GM21576 (cell line): ENCODE measurements around the gene KIFC1.
A peak's percentile ranks its signal among the peaks of the same experiment; 100 is the strongest.

Experiments
- ATAC-seq: cut with Tn5 transposase; IDR thresholded peaks from one replicate; pipeline ENCODE4 v1.9.1; 2021; ENCODE audit warnings: mild to moderate bottlenecking, moderate library complexity; ENCODE audit not compliant: unreplicated experiment

KIFC1 gene

DNA sequence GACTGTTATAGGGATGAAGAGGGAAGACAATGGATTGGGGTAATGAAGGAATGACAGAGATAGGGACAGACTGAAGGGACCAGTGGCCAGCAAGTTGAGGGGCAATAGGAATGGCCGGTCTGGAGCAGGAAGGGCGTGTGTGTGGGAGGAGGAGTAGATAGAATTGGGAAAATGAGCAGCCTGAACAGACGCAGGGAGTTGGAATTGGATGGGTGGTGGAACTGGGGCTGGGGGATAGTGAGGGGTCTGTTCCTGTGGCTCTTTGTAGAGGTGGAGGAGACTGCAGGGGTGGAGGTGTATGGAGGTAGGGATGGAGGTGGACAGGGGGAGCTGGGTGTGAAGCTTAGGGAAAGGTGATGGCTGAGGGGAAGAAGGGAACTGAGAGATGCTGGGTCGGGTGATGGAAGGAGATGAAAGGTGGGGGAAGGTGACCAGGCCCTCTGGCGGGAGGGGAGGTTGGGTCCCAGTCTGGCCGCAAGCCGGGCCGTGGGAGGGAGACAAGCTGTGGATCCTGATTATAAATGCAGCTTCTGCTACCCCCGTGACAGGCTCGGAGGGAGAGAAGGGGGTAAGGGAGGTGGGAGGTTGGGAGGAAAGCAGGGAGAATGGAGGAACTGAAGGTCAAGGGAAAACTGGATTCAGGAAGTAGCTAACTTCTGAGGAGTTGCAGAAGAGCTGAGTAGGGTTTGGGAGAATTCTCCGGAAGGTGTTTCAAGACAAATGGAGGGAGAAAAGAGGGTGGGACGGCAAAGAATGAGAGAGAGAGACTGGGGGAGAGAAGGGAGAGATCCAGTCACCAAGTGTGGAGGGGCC is 33.4 kb downstream of the KIFC1 start:
- ATAC-seq = no peak

DNA sequence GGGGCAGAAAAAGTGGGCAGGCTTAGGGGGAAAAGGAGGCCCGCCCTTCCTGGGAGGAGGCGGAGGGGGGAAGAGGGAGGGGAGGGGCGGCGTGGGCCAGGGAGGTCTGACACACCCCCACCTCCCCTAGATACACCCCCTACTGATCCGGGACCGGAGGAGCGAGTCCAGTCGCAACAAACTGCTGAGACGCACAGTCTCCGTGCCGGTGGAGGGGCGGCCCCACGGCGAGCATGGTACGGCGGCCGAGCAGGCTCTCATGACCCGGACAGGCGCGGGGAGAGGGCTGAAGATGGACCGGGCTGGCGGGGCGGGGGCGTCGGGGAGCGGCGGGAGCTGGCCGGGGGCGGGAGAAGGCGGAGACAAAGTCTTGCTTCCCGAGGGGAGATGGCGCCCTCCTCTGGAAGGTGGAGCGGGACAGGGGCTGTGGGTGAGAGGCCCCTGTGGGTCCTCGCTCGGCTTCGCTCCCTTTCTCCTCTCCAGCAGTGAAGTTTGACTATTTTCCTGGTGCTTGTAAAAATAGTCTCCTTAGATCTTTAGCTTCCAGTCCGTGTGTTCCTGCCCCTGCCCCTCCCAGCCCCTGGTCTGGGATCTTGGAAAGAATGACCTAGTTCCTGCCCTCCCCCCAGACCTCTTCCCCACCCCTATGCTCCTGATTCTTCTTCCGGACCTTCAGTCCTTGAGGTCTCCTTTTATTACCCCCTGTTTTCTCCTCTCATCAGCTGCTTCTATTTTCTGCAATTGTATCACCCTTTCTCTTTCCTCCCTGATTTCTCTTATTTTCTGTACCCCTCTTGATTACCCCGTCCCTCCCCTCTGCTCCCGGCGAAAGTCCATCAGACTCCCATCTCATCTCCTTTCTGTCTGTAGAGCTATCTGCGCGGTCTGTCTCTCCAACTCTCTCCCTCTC is 34.3 kb downstream of the KIFC1 start:
- peak; percentile 39 for ATAC-seq

DNA sequence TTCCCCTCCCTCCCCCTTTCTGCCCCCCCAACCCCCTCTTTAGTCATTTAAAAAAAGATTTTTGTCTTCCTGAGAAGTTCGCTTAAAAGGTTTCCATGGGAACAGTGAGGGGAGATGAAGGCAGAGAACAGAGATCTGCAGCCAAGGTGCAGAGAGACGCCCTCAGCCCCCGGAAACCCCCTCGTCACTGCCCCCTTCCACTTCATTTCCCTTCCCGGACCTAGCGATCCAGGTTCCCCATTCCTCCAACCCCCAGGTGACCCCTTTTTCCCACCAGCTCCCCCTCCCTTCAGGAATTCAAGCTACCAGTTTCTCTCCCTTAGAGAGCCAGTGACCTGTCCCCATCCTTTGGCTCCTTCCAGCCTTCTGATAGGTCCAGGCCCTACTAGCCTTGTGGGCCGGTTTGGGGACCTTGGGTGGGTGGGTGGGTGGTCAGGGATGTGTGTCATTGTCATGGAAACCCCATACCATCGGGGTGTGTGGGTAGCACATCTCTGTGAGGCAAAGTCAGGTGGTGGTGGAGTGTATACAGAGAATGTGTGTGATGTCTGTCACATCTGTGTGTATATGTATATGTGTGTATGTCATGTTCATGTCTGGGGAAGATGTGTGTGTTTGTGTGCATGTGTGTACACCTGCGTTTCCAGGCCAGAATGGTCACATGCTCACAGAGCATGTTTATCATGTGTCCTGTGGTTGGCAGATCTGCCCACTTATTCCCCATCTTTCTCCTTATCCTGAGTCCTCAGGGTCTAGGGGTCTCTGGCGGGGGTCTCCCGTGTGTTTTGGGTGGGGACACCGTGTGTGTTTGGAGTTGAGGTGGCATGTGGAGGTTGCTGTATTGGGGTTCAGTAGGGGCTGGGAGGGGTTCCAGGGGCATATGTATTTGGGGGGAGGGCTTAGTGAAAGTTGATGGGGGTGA is 35.2 kb downstream of the KIFC1 start:
- no peak for ATAC-seq

DNA sequence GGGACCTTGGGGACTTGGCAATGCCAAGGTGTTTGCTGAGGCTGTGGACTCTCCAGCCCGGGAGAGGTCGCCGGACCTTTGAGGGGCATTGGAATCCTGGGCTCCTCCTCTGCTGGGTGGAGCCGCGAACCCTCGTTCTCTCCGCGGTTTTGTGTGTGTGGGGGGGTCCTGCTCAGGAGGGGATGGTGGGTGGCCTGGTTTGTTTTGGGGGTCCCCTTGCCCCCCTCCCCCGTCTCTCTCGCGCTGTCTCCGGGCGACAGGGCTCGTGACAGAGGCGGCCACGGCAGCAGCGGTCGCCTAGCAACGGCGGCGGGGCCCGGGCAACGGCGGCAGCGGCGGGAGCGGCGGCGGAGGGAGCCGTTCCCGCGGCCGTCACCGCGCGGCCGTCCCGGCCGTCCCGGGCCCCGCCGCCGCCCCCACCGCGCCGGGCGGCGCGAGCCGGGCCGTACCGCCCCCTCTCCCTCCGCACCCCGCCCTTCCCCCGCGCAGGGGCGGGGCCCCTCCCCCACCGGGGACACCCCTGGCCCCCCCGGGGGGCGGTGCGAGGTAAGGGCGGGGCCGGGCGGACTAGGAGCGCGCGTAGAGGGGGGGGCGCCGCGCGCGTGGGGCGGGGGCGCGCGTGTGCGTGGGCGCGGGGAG is 36.1 kb downstream of the KIFC1 start:
- no peak for ATAC-seq

DNA sequence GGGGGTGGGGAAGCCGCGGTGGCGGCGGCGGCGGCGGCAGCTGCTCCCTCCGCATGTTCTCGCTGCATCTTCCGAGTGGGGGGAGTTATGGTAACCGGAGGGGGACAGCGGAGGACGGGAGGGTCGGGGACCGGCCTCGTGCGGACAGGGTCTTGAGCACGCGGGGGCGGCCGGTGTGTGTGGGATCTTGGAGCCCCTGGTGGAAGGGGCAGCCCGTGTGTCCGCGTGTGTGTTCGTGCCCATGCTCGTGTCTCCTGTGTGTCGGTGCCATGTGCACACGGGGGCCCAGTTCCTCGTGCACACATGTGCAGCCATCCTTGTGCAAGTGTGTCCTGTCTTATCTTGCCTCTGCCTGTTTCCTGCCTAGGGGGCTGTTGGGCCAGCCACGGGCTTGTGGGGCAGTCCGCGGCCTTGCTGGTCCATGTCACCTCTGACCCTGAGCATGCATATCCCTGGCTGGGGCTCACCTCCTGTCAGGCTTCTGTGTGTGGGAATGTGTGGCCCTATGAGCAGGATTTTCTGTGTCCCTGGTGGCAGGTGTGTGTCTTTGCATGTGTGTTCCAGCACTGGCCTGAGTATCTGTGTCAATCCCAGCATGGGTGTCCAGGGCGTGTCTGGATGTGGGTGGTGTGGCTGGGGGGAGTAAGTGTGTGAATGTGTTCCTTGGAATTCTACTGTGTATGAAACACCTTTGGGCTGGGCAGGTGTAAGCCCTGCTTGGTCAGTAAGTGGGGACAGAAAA is 36.8 kb downstream of the KIFC1 start:
- no peak for ATAC-seq

DNA sequence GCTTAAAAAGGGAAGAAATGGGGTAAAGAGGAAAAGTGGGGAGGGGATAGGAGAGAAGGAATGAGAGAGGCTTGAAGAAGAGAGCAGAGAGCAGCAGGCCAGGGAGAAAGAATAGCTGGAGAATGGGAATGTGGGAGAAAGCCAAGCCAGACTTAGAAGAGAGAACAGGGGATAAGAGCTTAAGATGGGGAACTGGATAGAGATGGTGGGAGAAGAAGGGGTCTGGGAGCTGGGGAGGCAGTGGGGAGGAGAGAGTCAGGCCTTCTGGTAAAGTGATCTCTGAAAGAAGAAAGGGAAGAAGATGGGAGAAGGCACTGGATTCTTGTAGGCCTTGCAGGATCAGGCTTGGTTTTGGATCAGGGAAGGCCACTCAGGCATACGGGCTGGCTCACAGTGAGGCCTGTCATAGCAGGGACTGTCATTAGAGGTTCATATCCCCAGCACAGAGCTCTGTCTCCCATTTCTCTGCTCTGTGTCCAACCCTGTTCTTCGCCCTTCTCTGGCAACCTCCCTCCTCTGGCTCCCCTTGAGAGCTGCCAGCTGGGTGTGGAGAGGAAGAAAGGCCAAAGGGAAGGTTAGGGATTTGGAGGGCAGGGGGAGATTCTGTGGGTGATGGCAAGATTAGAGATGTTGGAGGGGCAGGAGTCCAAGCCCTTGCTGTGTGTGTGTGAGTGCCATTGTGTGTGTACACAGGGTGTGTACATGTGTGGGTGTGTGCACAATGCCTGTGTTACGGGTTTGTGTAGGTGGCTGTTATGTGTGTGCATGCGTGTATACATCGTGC is 37.5 kb downstream of the KIFC1 start:
- ATAC-seq = no peak

DNA sequence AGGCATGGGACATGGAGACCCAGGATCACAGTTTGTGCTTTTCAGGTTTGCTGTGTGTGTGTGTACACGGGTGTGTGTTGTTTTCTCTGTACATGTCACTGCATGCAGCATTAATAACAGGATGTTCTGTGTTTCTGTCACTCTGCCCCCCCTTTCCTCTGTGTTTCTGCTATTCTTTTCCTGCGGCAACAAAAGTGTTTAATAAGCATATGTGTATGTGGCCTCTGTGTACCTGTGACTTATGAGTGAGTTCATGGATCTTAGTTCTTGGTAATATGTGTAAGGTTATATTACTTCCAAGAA is 38.1 kb downstream of the KIFC1 start:
- ATAC-seq = no peak

DNA sequence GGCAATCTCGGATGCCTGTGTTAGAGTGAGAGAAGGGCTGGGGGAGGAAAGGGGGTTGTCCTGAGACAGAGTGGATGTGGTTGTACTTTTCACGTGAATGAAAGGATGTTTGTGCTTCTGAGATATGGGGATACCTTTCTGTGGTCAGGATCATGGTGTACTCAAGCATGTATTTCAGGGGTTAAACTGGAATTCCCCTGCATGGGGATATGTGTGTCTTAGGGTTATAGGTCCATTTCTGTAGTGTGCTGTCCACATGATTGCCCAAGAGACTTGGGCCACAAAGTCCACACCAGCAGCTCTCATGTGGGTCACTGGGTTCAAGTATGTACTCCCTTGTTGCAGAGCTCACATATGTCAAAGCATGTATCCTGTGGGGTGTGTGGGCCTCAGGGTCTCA is 38.7 kb downstream of the KIFC1 start:
- ATAC-seq = no peak

DNA sequence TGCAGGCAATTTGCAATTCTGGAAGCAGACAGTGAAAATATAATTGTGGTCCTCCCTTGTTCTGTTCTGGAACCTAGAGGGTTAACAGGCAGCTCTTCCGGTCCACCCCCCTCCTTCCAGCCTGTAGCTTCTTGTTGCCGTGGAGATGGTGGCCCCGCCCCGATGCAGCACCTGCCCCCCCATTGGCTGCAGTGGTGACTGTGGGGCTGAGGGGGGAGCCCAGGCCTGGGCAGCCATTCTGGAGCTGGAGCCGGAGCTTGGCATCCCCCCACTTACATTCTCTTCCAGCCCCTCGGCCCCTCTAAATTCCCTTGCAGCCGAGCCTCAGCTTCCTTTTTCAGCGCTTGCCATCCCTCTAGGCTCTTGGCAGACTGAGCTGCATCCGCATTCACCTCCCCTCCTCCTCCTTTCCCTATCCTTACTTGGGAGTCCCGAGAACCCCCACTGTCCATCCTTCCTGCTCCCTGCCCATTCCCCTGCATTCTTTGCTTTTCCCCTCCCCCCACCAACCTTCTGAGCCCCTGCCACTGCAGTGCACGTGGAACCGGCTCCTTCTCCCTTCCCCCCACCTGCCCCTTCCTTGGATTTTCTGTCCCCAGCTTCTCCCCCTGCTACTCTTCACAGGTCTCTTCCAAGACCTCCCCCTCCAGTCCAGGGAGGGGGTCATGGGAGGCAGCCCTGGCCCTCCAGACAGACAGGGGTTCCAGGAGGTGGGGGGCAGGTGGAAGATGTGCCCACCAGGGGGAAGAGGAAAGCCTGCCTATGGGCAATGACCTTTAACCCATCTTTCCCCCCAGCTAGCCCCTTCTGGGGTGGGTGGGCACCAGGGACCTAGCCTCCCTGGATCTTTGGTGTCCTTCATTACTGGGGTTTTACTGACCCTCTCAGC is 39.6 kb downstream of the KIFC1 start:
- no peak for ATAC-seq

DNA sequence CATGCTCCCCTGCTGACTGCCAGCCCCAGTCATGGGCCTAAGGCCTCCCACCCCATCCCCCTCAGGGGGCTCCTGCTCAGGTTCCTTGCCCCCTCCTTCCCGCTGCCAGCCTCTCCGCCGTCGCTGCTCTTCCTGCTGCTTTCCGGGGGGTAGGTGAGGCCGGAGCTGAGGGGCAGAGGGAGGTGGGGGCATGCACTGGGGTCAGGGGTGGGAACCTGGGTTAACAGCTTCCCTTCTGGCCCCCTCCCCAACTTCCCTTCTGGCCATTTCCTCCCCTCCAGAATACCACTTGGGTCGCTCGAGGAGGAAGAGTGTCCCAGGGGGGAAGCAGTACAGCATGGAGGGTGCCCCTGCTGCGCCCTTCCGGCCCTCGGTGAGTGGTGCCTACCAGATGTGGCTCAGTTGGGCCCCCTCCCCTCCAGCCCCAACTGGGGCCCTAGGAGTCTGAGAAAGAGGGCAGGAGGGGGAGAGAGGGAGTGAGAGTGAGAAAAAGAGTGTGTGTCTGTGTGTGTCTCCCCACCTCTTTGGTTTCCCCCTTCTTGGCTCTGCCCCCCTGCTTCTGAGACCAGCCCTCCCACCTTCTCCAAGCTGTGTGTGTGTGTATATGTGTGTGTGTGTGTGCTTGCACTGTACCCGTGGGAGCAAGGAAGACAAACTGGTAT is 40.4 kb downstream of the KIFC1 start:
- no peak for ATAC-seq

DNA sequence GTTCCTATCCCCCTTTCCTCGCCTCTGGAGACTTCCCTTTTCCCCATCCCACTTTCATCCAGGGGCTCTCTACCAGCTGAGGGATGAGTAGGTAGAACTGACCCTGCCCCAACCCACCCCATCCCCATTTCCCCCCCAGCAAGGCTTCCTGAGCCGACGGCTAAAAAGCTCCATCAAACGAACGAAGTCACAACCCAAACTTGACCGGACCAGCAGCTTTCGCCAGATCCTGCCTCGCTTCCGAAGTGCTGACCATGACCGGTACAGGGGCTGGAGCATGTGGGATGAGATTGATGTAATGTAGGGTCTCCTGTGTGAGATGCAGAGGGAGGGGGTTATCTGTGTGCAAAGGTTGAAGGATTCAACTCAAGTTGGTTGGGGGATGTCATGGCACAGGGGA is 40.9 kb downstream of the KIFC1 start:
- no peak for ATAC-seq

DNA sequence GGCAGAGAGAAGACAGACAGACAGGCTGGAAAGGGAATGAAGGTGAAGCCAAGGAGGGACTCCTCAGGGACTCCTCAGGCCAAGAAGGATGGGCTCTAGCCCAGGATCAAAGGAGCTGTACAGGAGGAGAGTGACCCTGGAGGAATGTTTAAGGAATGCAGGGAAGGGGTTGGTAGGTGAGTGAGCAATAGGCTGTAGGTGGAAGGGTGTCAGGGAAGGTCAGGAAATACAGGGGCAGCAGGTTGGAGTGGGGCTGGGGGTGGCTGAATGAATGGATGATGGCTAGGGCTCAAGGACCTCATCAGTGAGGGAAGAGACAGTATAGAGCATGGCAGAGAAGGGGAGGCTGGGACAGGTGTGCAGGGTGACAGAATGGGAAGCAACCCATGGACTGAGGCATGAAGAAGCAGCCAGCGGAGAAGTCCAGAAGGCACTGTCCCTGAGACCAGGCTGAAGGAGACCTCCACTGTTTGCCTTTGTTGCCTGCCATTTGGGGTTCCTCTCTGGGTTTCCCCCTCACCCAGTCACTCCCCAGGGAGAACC is 41.4 kb downstream of the KIFC1 start:
- no peak for ATAC-seq

DNA sequence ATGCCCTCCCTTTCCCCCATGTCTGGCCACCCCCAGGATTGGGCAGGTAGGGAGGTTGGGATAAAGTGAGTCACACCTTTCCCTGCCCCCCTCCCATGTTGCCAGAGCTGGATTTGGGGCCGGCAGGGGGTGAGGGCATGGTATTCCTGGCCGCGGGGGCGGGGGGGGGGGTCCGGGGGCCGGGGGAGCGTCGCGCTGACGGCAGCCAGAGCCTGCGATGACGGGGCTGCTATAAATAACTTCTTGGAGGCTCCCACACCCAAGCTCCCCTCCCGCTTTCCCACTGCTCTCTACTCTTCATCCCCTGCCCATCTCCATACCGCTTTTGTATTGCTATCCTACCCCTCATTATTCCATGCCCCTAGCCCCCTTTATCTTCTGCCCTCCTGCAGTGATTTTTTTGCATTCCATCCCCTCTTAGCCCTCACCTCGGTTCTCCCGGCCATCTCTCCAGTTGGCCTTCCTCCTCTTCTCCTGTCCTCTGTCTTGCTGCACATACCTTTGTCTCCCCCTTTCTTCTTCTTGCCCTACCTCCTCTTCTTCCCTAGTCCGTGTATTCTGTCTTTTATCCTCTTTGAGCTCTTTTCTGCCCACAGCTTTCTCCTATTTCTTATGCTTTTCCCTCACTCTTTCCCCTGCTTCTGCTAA is 42.0 kb downstream of the KIFC1 start:
- no peak for ATAC-seq

DNA sequence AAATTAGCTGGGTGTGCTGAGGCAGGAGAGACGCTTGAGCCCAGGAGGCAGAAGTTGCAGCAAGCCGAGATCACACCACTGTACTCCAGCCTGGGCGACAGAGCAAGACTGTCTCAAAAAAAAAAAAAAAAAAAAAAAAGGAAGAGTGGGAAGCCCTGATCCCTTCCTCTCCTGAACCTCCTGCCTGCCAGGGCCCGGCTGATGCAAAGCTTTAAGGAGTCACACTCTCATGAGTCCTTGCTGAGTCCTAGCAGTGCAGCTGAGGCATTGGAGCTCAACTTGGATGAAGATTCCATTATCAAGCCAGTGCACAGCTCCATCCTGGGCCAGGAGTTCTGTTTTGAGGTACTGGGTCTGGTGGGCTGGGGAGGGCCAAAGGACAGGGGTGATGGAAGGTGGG is 43.3 kb downstream of the KIFC1 start:
- no peak for ATAC-seq

DNA sequence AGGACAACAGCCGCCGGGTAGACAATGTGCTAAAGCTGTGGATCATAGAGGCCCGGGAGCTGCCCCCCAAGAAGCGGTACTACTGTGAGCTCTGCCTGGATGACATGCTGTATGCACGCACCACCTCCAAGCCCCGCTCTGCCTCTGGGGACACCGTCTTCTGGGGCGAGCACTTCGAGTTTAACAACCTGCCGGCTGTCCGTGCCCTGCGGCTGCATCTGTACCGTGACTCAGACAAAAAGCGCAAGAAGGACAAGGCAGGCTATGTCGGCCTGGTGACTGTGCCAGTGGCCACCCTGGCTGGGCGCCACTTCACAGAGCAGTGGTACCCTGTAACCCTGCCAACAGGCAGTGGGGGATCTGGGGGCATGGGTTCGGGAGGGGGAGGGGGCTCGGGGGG is 46.0 kb downstream of the KIFC1 start:
- ATAC-seq = no peak

DNA sequence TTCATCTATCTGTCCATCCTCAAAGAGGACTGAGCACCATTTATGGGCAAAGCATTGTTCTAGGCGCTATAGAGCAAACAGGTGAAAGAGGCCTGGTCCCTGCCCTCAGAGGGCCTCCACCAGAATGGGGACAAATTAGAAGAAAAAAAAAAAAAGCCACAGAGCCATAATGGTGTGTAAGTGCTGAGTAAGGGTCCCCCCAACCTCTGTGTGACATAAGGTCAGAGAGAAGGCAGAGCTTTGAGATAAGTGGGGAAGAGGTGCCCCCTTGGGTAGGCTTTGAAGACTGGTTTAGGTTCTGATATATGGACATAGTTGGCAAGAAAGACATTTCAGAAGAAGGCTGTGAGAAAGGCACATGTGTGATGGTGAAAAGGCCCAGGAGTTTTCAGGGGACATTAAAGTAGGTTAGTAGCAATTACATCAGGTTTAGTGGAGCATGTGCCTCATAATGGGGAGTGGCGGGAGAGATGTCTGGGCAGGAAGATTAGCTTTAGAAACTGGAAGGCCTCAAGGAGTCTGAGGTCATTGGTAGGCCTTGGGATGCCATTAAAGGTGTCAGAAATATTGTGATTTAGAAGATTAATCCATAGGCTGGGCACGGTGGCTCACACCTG is 47.5 kb downstream of the KIFC1 start:
- no peak for ATAC-seq
